Ureter (tissue), 1 donor: ENCODE measurements around the gene KAZALD1. TPM values are rescaled to one million over a fixed set of nuclear protein-coding genes. Genes with fewer than 3 reads are reported as not detected.

ENCODE experiments used
- DNase-seq: peaks from one replicate; pipeline ENCODE4 v3.0.0-alpha.2; 2020; ENCODE audit warnings: low spot score
- total RNA-seq: library from RNA; stranded (reverse); gene quantifications from one replicate; pipeline ENCODE4 v1.2.4, GENCODE V29; 2023
- donor health status: DM: yes; HTN: yes; CAD: no.

The KAZALD1 gene
- total RNA-seq, 1 donor from 2014 or later: 3.4 TPM

DNA sequence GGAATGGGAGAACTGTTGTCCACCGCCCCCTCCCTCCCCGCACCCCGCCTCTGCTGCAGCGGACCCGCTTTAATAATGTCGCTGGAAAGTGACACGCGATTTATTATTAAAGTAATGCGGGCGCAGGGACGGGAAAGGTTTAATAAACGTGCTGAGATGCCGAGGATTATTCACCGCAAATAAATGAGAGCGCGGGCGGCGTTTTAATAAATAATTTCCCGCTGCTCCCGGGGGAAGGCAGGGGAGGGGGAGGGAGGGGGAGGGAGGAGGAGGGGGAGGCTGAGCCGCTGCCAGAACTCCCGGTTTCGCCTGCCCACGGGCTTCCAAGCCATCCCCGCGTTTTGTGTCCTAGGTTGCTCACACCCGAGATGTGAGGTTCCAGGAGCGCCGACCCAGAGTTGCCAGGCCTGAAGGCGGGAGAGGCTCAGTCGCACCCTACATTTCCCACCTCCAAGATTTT, 5.1 kb downstream of the KAZALD1 start:
- DNase-seq: no peak

GRCh38 chr10:101067356-101068083, 5.7 kb downstream of the KAZALD1 start:
- DNase-seq: peak; percentile 81

GRCh38 chr10:101069441-101069840, 7.7 kb downstream of the KAZALD1 start:
- DNase-seq: no peak

- no peak for DNase-seq
Measured at GRCh38 chr10:101070098-101070497, 8.3 kb downstream of the KAZALD1 start.

GRCh38 chr10:101071267-101071884, 9.6 kb downstream of the KAZALD1 start:
- DNase-seq: no peak

GRCh38 chr10:101071885-101072433, 10.2 kb downstream of the KAZALD1 start:
- DNase-seq: no peak

- no peak for DNase-seq
Measured at GRCh38 chr10:101072923-101073322, 11.1 kb downstream of the KAZALD1 start.

DNA sequence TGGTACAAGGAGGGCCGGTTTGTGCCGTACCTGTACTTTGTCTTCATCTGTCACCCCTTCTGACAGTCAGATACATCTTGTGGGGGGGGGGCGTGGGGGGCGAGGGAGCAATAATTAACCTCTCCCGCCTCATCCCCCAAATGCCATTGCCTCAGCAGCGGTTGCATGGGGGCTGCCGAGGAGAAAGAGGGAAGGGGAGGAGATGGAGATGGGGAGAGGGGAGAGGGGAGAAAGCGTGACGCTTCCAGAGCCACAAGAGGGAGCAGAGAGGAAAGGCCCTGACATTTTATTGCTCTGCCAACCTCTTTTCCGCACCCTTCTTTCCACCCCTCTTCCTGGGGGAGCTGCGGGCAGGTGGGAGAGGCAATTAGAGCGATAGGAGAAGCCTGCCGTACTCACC, 11.8 kb downstream of the KAZALD1 start:
- DNase-seq: no peak

- no peak for DNase-seq
Measured at GRCh38 chr10:101075775-101076174, 14.0 kb downstream of the KAZALD1 start.

DNA sequence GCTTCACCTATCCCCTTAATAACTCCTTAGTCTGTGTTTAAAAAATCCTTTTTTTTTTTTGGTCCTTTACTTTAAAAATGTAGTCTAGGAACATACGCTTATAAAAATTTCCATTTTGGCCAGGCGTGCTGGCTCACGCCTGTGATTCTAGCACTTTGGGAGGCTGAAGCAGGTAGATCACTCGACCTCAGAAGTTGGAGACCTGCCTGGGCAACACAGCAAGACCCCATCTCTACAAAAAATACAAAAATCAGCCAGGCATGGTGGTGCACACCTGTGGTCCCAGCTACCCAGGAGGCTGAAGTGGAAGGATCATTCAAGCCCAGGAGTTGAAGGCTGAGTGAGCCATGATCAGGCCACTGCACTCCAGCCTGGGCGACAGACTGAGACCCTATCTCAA, 14.8 kb downstream of the KAZALD1 start:
- DNase-seq: no peak

DNA sequence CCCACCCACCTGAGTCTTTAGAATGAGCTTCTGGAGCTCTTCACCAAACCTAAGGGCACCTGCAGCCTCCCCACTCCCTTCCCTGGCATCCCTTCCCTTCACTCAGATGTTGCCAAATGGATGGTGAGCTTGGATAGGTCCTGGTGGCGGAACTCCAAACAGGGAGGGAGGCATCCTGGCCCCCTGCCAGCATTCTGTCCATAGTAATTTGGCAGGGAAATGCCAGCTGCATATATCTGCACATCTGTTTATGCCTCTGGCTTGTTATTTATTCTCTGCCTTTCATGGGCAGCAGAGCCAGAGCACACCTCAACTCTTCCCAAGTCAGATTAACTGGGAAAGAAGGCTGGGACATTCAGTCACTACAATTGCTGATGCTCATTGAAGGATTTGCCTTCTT, 18.1 kb downstream of the KAZALD1 start:
- no peak for DNase-seq

DNA sequence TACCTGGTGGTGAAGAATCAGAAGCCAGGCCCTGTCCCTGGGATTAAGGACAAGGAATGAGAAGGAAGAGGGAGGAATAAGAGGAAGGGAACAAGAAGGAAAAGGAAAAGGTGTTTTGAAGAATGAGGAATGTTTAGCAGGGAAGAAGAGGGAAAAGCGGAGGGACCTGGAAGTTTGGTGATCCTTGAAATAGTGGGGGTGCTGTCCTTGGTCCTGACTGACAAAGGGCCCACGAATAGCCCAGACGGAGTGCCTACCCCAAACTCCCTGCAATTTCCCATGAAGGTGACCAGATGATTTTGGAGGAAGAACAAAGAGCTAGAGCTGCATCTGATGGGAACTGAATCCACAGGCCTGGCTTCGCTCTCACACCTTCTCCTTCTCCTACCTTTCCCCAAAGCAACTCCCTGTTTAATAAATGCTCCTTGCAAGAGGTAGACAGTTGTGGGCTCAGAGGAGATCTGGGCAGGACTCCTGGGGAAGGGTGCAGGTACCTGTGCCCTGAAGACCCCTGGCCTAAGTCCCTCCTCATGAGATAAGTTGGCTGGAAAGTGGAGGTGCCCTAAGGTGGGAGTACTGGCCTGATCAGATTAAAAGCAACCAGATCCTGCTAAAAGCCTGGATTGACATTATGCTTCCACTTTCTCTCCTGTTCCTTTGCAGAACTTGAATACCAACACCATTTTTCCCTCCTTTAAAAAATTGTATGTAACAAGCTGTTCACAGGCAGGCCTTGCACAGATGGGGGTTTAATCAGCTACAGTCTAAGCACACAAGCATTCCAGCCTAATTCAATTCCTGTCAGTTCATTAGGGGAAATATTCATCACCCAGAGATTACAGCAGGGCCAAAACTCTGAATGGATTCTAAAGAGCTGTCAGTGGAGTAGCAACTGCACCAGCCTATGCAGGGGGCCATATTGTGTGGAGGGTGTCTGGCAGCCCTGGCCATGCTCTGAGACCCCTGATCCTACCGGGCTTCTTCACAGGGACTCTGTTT, 19.4 kb downstream of the KAZALD1 start:
- no peak for DNase-seq

DNA sequence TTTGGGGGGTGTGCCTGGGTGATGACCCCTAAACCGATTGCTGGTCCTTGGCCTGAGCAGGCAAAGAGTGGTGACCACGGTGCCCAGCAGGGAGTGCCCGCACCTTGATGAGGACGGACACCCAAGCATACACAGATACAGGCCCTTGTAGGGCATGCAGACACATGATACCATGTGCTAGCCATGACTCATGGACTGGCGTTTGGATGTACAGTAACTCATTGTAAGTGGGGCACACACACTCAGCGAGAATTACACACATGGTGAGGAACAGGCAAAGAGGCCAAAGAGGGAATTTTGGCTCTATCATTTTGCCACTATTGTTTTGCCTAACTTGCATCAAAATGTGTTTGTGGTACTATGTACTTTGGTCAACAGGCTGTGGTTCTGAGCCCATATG, 24.1 kb downstream of the KAZALD1 start:
- no peak for DNase-seq

DNA sequence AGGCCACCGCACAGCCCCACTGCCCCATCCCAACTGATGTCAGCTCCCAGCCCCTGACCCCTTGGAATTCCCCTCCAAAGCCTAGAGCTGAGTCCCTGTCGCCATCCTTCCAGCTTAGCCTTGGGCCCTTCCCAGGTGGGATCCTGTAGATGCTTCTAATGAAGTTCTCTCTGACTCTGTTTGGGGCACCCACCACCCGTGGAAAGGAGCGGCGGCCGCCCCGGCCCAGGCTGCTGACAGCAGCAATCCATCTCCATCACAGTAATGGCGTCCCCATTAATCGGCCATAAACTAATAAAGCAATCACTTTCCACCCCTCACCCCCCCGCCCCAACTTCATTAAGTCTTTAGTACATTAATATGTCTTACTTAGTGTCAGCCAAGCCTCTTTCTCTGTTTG, 25.6 kb downstream of the KAZALD1 start:
- DNase-seq: no peak

- no peak for DNase-seq
Measured at GRCh38 chr10:101087965-101088364, 26.2 kb downstream of the KAZALD1 start.

- no peak for DNase-seq
Measured at GRCh38 chr10:101089520-101090299, 27.9 kb downstream of the KAZALD1 start.

- no peak for DNase-seq
Measured at GRCh38 chr10:101090597-101090996, 28.8 kb downstream of the KAZALD1 start.

GRCh38 chr10:101091546-101092290, 29.9 kb downstream of the KAZALD1 start:
- no peak for DNase-seq

GRCh38 chr10:101092881-101093354, 31.1 kb downstream of the KAZALD1 start:
- no peak for DNase-seq
